Transverse colon (tissue), 3 donors: Measurements from ENCODE around the gene MEGF11.

ENCODE experiments used
- EP300 ChIP-seq: sonication (generic); formaldehyde crosslinking; IDR thresholded peaks from one replicate; pipeline ENCODE4 v1.6.1; 2017; ENCODE audit warnings: antibody characterized with exemption, low read depth
- POLR2A ChIP-seq: fragments of 450-650 bp; IDR thresholded peaks from one replicate; pipeline ENCODE4 v1.6.1; 2016; ENCODE audit warnings: antibody characterized with exemption, mild to moderate bottlenecking, moderate library complexity
- POLR2AphosphoS5 ChIP-seq, 3 donors: sonication (generic); formaldehyde crosslinking; IDR thresholded peaks; one replicate each; pipeline ENCODE4 v1.6.1; 2016; ENCODE audit warnings: antibody characterized with exemption in 3 of 3

DNA sequence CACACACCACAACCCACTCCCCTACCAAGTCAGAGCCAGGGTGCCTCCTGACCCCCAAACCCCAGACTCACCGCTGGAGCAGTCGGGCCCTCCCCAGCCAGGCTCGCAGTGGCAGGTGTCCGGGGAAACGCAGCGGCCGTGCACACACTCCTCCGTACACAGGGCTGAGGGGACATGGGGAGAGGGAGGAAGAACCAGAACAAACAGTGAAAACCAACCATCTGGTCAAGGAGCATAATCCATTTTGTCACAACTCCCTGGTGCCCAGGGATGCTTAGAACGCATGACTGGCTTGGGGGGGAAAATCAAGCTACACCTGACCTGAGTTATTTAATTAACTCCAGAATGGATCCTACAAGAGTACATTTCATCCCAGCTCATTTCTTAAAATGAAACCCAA lies 159.2 kb downstream of the MEGF11 start:
- TF ChIP-seq POLR2A: no peak
- TF ChIP-seq EP300: no peak
- TF ChIP-seq POLR2AphosphoS5 (IDR thresholded peaks at IDR 0.05): no peak
